HS-5 (cell line): ENCODE measurements around the gene BLOC1S3.

ENCODE experiments used
- DNase-seq: peaks from one replicate; pipeline ENCODE4 v3.0.0-alpha.2; 2012; ENCODE audit warnings: low read depth

BLOC1S3 gene

DNA sequence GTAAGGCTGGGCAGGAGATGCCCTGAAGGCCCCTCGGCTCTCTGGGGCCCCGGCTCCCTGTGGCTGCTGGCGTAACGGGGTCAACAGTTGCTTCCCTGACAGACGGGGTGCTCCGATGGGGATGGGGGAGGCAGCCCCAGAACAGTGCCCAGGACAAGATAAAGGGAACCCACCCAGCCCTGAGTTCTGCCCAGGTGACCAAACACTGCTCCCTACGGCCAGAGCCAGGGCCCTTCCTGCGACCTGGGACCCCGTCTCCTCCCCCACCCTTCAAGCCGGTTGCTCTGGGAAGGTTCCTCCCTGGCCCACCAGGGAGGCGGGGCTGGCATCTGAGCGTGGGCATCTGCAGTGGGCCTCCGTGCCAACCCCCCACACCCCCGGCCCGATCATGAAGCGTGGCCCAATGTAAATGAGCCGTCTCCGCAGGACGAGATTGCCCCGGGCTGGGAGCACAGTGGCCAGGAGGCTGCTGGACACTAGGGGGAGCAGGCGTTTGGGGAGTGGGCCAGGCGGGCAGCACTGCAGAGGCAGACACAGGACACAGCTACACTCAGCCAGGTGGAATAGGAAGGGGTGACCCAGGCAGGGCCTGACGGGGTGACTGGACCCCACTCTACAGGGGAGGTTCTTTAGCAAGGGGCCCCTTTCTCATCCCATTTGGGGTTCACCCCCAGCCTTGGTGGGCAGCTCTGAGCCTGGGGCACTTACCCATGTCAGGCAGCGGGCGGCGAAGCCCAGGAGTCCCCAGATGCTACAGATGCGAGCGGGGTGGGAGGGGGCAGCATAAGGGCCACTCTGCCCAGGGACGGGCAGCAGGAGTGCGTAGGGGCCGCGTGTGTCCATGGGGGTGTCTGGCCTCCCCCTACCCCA, 16.6 kb upstream of the BLOC1S3 start:
- DNase-seq = no peak

- no peak for DNase-seq
Measured at GRCh38 chr19:45162608-45163143, 15.9 kb upstream of the BLOC1S3 start.

DNA sequence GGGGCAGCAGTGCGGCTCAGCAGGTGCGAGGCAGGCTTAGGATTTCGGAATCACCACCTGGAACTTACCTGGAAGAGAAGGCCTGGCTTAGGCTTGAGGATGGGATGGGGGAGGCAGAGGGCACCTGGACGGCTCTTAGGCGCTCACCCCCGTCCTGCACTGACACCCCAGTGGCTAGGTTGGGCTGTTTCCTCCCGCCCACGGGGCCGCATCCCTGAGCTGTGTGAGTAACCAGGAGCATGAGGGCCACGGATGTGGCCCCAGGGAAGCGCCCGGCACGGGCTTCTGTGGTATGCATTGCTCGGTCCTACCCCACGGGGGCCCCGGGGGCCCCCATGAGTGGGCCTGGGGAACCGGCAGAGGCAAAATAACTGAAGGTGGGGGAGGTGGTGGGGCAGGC, 15.4 kb upstream of the BLOC1S3 start:
- no peak for DNase-seq

- DNase-seq = no peak
Measured at GRCh38 chr19:45163751-45164460, 14.7 kb upstream of the BLOC1S3 start.

- DNase-seq = no peak
Measured at GRCh38 chr19:45164577-45165335, 13.8 kb upstream of the BLOC1S3 start.

GRCh38 chr19:45166723-45167252, 11.8 kb upstream of the BLOC1S3 start:
- DNase-seq = no peak

DNA sequence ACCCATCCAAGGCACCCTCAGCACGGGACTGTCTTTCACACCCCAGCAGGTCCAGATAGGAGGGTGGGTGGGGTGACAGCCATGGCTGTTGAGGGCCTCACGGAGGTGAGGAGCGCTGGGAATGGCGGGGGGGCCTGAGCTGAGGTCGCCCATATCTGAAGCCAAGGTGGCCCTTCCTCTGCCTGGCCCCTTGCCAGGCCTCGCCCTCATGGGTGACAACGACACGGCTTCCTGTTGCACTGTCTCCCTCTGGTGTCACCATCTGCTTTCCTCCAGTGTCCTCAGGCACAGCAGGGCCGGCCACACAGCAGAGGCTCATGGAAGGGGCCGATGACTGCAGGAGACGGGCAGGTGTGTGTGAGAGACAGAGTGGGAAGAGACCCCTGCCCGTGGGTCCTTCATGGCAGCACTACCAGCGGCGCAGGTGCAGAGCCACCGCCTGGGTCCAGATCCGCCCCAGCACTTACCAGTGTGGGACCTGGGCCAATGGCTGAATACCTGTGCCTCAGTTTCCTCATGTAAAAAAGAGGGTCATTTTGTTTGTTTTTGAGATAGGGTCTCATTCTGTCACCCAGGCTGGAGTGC, 9.7 kb upstream of the BLOC1S3 start:
- no peak for DNase-seq

GRCh38 chr19:45169602-45170001, 9.0 kb upstream of the BLOC1S3 start:
- DNase-seq = no peak

- DNase-seq = no peak
Measured at GRCh38 chr19:45170146-45171106, 8.2 kb upstream of the BLOC1S3 start.

GRCh38 chr19:45171211-45171623, 7.4 kb upstream of the BLOC1S3 start:
- DNase-seq = no peak

- DNase-seq = no peak
Measured at GRCh38 chr19:45172173-45172572, 6.4 kb upstream of the BLOC1S3 start.

GRCh38 chr19:45172611-45173208, 5.9 kb upstream of the BLOC1S3 start:
- DNase-seq = no peak

- no peak for DNase-seq
Measured at GRCh38 chr19:45173816-45174215, 4.8 kb upstream of the BLOC1S3 start.

DNA sequence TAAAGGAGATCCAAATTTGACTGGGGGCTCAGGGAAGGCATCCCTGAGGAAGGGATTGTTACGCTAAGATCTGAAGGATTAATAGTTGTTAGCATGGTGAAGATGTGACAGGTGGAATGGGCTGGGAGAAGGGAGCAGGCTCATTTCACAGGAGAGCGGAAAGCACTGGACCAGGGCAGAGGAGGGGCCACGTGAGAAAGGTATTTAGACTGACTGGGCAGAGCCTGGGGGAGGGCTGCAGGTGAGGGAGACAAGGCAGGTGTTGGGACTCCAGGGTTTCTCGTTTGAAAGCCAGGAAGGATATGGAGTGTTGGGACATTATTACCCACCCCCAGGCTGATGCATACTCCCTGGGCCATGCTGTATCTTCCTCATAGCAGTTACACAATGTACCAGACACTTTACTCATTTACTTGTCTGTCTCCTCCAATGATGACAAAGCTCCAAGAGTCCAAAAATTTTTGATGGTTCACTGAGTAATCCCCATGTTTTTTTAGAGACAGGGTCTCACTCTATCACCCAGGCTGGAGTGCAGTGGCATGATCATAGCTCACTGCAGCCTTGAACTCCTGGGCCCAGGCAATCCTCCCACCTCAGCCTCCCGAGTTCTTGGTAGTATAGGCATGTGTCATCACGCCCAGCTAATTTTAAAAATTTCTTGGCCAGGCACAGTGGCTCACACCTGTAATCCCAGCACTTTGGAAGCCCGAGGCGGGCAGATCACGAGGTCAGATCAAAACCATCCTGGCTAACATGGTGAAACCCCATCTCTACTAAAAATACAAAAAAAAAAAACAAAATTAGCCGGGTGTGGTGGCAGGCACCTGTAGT, 2.9 kb upstream of the BLOC1S3 start:
- no peak for DNase-seq

DNA sequence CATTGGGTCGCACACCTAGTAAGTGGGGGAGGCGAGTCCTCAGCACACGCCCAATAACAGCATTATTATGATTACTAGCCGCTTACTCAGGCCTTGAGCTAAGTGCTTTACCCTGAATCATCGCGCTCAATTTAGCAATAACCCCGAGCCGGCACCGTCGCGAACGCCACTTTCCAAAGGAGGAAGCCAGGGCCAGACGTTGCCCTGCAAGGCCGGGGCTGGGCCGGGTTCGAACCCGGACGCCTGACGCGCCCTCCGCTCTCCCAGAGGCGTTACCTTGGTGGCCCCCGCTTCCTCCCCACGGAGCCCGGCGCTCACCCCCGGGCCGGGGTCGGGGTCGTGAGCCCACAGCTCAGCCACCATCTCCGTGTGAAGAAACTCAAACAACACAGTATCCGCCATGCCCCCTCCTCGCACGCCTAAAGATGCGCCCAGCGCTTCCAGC, 745 bp upstream of the BLOC1S3 start, which contains the start of gene TRAPPC6A:
TSS of gene TRAPPC6A (minus strand) at position 421 of the 445 bp plus-strand sequence. CDS start at position 402, 19 bp downstream.
- DNase-seq = peak; percentile 40

GRCh38 chr19:45179072-45179891, 698 bp downstream of the BLOC1S3 start:
- DNase-seq = no peak

GRCh38 chr19:45179892-45180370, 1.3 kb downstream of the BLOC1S3 start:
- DNase-seq = no peak

DNA sequence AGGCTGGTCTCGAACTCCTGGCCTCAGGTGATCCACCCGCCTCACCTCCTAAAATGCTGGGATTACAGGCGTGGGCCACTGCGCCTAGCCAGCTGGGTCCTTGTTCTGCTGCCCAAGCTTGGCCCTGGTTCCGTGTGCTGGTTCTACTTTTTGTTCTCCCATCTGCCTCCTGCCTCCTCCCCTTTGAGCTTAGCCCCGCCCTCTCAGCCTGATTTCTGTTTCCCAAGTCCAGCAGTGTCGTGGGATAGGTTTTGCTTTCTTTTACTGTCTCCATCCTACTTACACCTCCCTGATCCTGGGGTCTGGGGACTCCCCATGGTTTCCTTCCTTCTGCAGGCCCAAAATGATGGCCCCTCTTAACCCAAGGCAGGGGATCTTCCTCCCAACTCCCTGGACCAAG, 2.4 kb downstream of the BLOC1S3 start:
- no peak for DNase-seq
